Right kidney (tissue), 9 donors: Measurements from ENCODE around the gene TEX36.
"Not testable (repeated sequence)": the region's sequence is repeated elsewhere in the genome, so short reads cannot be mapped to it uniquely, and the experiment has no call there.

Experiments
- DNase-seq: peaks from one replicate; pipeline ENCODE4 v3.0.0-alpha.2; 2016
- long read RNA-seq, 8 donors: transcript quantifications; one replicate each; lab custom pipeline, GENCODE V29; 2026

TEX36 gene
- long read RNA-seq, donor 1 = 0 reads
- long read RNA-seq, donor 2 = 0 reads
- long read RNA-seq, donor 3 = 0 reads
- long read RNA-seq, donor 4 = 0 reads
- long read RNA-seq, donor 5 = 0 reads
- long read RNA-seq, donor 6 = 0 reads
- long read RNA-seq, donor 7 = 0 reads
- long read RNA-seq, donor 8 = 0 reads

GRCh38 chr10:125683063-125683462 lies at the start of gene TEX36:
TEX36 (minus strand) TSS chr10:125683163; CDS start chr10:125682989, 174 bp downstream.
- DNase-seq = no peak

GRCh38 chr10:125727436-125727835 lies 44.5 kb upstream of the TEX36 start:
- DNase-seq = no peak

- DNase-seq = no peak
These were observed 44.0 kb upstream of the TEX36 start for GRCh38 chr10:125726914-125727313.

GRCh38 chr10:125722811-125723210 lies 39.8 kb upstream of the TEX36 start:
- DNase-seq = no peak

- DNase-seq = no peak
These were observed 38.1 kb upstream of the TEX36 start for GRCh38 chr10:125721035-125721434.

GRCh38 chr10:125720002-125720382 lies 37.0 kb upstream of the TEX36 start:
- no peak for DNase-seq

GRCh38 chr10:125719173-125720001 lies 36.4 kb upstream of the TEX36 start, which contains the start of gene EDRF1:
EDRF1 (plus strand) TSS chr10:125719709; CDS start chr10:125719808, 99 bp downstream.
- DNase-seq = peak; percentile 97

GRCh38 chr10:125714728-125715127 lies 31.8 kb upstream of the TEX36 start:
- DNase-seq = not testable (repeated sequence)

GRCh38 chr10:125711110-125711750 lies 28.3 kb upstream of the TEX36 start:
- no peak for DNase-seq

- DNase-seq = no peak
These were observed 26.9 kb upstream of the TEX36 start for GRCh38 chr10:125709553-125710474.

GRCh38 chr10:125708971-125709503 lies 26.1 kb upstream of the TEX36 start:
- no peak for DNase-seq

GRCh38 chr10:125707541-125708468 lies 24.8 kb upstream of the TEX36 start:
- no peak for DNase-seq

- DNase-seq = no peak
These were observed 17.5 kb upstream of the TEX36 start for GRCh38 chr10:125700355-125700911.

GRCh38 chr10:125699562-125700143 lies 16.7 kb upstream of the TEX36 start:
- no peak for DNase-seq

- DNase-seq = no peak
These were observed 15.6 kb upstream of the TEX36 start for GRCh38 chr10:125698481-125698998.

GRCh38 chr10:125696884-125697283 lies 13.9 kb upstream of the TEX36 start:
- DNase-seq = not testable (repeated sequence)

- no peak for DNase-seq
These were observed 11.9 kb upstream of the TEX36 start for GRCh38 chr10:125694883-125695282.

- no peak for DNase-seq
These were observed 10.5 kb upstream of the TEX36 start for GRCh38 chr10:125693524-125693847.

GRCh38 chr10:125692601-125693523 lies 9.9 kb upstream of the TEX36 start:
- no peak for DNase-seq
